ENCODE results near the gene CRTC1.

DNA sequence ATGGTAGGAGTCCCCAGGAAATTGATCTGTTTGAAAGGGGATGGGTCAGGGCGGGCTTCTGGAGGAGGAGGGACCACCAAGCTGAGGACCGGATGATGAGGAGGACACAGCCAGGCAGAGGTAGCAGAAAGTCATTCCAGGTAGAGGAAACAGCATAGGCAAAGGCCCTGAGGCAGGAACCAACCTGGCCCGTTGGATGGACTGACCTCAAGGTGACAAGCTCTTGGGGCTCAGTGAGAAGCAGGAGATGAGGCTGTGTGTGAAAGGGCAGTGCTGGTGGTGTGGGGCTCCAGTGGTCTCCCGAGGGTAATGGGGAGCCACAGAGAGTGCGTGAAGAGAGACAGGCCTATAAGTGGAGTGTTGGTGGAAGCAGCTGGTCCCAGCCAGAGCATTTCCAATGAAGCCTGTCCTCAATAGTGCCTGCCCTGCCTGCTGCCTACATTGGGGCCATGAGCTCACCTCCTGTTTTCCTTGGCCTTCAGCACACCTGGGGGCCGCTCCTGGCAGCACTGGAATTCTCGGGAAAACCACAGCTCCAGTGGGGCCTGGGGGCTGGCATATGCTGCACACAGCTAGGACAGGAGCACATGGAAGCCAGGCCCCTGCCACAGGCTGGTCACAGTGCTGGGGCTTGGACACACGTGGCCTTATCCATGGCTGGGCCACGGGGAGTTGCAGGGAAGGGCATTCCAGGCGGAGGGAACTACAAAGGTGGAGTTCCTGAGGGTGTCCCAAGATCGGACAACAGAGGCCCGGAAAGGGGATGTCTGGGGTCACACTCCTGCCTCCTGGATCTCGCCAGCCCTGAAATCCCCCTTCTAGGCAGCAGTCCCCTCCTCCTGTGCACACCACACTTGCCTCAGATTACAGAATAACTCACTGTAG, 109.9 kb downstream of the CRTC1 start:
- TF ChIP-seq, protein P1, sequence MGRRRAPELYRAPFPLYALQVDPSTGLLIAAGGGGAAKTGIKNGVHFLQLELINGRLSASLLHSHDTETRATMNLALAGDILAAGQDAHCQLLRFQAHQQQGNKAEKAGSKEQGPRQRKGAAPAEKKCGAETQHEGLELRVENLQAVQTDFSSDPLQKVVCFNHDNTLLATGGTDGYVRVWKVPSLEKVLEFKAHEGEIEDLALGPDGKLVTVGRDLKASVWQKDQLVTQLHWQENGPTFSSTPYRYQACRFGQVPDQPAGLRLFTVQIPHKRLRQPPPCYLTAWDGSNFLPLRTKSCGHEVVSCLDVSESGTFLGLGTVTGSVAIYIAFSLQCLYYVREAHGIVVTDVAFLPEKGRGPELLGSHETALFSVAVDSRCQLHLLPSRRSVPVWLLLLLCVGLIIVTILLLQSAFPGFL (CRISPR knock-in tag; IDR thresholded peaks at IDR 0.05; ENCODE audit: borderline replicate concordance) = no peak
- no peak for TF ChIP-seq ZNF423 (CRISPR knock-in tag; IDR thresholded peaks at IDR 0.05)
- TF ChIP-seq, protein P2, sequence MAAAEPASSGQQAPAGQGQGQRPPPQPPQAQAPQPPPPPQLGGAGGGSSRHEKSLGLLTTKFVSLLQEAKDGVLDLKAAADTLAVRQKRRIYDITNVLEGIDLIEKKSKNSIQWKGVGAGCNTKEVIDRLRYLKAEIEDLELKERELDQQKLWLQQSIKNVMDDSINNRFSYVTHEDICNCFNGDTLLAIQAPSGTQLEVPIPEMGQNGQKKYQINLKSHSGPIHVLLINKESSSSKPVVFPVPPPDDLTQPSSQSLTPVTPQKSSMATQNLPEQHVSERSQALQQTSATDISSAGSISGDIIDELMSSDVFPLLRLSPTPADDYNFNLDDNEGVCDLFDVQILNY (CRISPR knock-in tag; IDR thresholded peaks at IDR 0.05) = no peak
